Lung (tissue), 10 donors: ENCODE data around the gene ULBP3. TPM values are rescaled to one million over a fixed set of nuclear protein-coding genes. Genes with fewer than 3 reads are reported as not detected.
"Not testable (repeated sequence)": the region's sequence is repeated elsewhere in the genome, so short reads cannot be mapped to it uniquely, and the experiment has no call there.

Experiments
- ATAC-seq: fragments of 200-7000 bp; cut with Tn5 transposase; one replicate; pipeline ENCODE4 v1.9.1; 2020; ENCODE audit warnings: moderate number of reproducible peaks; ENCODE audit not compliant: insufficient read depth, low FRiP score
- DNase-seq, 3 donors: peaks; one replicate each; pipeline ENCODE4 v3.0.0-alpha.2; 2013 to 2017
- H3K27ac ChIP-seq, 2 donors: one replicate each; pipeline ENCODE4 v1.5.1; 2013; ENCODE audit warnings: mild to moderate bottlenecking in 2 of 2, moderate library complexity in 2 of 2, control low read depth in 1 of 2, inconsistent platforms in 1 of 2, low read depth in 1 of 2, low read length in 1 of 2
- H3K27me3 ChIP-seq, 3 donors: one replicate each; pipeline ENCODE4 v1.5.1; 2013; ENCODE audit warnings: low read length in 2 of 3; ENCODE audit not compliant: control insufficient read depth in 3 of 3, insufficient read depth in 3 of 3
- H3K36me3 ChIP-seq, 4 donors: one replicate each; pipeline ENCODE4 v1.5.1; 2013; ENCODE audit warnings: low read length in 4 of 4, mild to moderate bottlenecking in 1 of 4, moderate library complexity in 1 of 4; ENCODE audit not compliant: control insufficient read depth in 4 of 4, insufficient read depth in 4 of 4
- H3K4me1 ChIP-seq, 5 donors: one replicate each; pipeline ENCODE4 v1.5.1; 2013; ENCODE audit warnings: low read length in 5 of 5, mild to moderate bottlenecking in 2 of 5, moderate library complexity in 1 of 5; ENCODE audit not compliant: control insufficient read depth in 5 of 5, insufficient read depth in 5 of 5
- H3K4me3 ChIP-seq: one replicate; pipeline ENCODE4 v1.5.1; 2013; ENCODE audit warnings: mild to moderate bottlenecking, control low read depth, moderate library complexity
- H3K9ac ChIP-seq, 2 donors: one replicate each; pipeline ENCODE4 v1.5.1; 2013; ENCODE audit warnings: low read length in 2 of 2, control low read depth in 1 of 2; ENCODE audit not compliant: insufficient read depth in 1 of 2
- H3K9me3 ChIP-seq, 4 donors: one replicate each; pipeline ENCODE4 v1.5.1; 2013; ENCODE audit warnings: low read length in 3 of 4, mild to moderate bottlenecking in 1 of 4, moderate library complexity in 1 of 4; ENCODE audit not compliant: control insufficient read depth in 4 of 4, insufficient read depth in 3 of 4
- WGBS, 2 donors: extraction: QIAGEN DNeasy Blood & Tissue Kit; methylation state at CpG; one replicate each; pipeline ENCODE4 v1.1.7; 2013; 5-methylcytosine and 5-hydroxymethylcytosine counted together
- polyA plus RNA-seq, 2 donors: library from polyadenylated mRNA; stranded (reverse); fragments of 200-250 nt; gene quantifications; one replicate each; pipeline ENCODE4 v1.2.1, GENCODE V29; 2013
- total RNA-seq, 2 donors: library from RNA; depleted of rRNA in 1 of 2; stranded (reverse); fragments of >200 nt in 1 of 2; gene quantifications; one replicate each; pipeline ENCODE4 v1.2.1, GENCODE V29; 2014 to 2021
- donor health status: Bipolar disorder and iron deficiency.
- donor health status: healthy.
- donor health status: DM: yes; HTN: yes; CAD: no.

Gene ULBP3
- total and polyA plus RNA-seq, 4 donors, result 1.4 to 6.8 (median 3.9) TPM

DNA sequence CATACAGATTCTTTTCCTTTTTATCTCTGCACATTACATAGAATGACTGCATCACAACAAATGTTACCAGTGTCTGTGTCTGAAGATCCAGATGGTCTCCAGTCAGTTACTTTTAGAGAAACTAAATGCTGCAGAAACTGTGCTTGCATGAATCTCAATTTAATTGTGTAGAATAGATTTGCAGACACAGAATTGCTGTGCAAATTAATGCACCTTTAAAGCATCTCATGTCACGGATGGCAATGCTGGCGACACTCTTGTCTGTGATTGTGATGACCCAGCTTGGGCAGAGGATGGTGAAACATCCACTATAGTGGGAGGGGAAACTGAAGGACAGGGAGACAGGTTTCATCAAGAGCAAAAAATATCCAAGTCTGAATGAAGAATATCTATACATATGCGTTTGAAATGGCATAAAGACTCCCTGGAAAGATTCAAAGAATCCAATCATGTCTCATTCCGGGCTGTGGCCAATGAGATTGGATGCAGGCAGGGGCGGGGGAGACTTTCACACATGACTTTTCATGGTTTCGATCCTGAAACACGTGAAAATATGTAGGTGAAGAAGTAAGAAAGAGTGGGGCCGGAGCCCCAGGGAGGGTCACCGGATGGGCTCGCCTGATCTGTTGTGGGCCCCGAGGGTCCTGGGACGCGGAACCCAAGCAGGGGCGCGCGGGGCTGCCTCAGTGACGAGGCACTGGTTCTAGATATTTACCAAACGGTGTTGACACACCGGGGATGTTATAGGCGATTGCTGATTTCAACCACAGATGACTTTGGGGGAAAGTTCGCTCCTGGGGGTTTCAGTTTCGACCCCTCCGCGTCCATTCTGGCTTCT lies 54.9 kb downstream of the ULBP3 start:
- not testable (repeated sequence) for H3K9me3 ChIP-seq, ATAC-seq, H3K4me1 ChIP-seq, H3K9ac ChIP-seq, H3K36me3 ChIP-seq, DNase-seq, H3K27ac ChIP-seq, H3K4me3 ChIP-seq
- 12 to 22% methylated on average over 11 to 12 of the region's 24 CpGs for WGBS, 2 donors
- peaks cover 0 to 75% (median 63%) of the 10 kb centered on the region in 3 donors for H3K27me3 ChIP-seq

DNA sequence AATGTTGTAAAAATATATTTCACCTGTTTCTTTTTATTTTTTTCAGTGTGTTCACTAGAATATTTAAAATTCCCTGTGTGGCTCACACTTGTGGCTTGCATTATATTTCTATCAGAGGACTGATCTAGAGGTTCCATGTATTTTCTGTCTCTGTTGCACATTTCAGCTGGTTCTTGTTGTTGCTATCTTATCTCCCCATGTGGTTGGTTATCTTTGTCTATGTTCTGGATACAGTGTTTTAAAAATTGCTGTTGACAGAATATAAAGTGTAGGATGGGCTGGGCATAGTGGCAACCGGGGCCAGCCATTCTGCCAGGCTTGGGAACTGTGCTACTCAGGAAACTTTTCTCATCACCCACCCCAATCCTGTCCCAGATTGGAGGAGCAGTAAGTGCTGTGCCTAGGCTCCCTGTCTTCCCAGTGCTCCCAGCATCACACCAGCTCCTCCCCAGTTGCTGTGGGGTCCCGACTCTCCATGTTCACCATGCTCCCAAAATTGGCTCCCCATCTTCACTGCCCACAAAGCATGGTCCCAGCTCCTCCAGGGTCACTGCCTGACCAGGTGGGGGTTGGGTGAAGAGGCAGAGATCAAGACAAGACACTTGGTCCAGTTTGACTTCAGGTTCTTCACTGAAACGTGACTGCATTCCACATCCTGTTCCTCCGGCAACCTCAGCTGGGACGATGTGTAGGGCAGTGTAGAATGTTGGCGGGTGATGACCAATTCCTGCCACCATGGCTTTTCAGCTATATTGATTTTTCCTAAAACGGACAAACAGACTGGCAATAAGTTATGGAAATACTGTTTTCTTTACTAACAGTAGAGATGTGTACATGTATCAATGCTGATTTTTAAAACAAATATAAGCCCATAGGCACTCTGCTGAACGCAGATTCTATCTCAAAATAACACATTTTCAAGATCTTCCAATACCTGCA lies 55.8 kb downstream of the ULBP3 start:
- WGBS, 2 donors, result 44 to 48% methylated on average over 8 of the region's 8 CpGs
- not testable (repeated sequence) for H3K4me3 ChIP-seq, ATAC-seq, H3K9ac ChIP-seq, H3K27ac ChIP-seq, DNase-seq, H3K9me3 ChIP-seq, H3K4me1 ChIP-seq, H3K36me3 ChIP-seq
- peaks cover 0 to 74% (median 66%) of the 10 kb centered on the region in 3 donors for H3K27me3 ChIP-seq

Other genes with a start within 250 kb of the ULBP3 start
- gene LRP11, start 204.8 kb downstream of the ULBP3 start, total RNA-seq, result 10 to 100 TPM; 34.3 to 39.5 TPM
- gene LRP11, start 204.8 kb downstream of the ULBP3 start, polyA plus RNA-seq, result 10 to 100 TPM; 15.8 to 18.7 TPM
- under 1 TPM; 0.94 to 0.98 TPM for gene RAET1E, start 171.0 kb downstream of the ULBP3 start, total RNA-seq
- under 1 TPM; 0.56 to 0.93 TPM for gene RAET1E, start 171.0 kb downstream of the ULBP3 start, polyA plus RNA-seq
- 1 to 10 TPM in 1 of 2 donors, under 1 TPM in 1; 0.61 to 1.4 TPM for gene RAET1G, start 146.0 kb downstream of the ULBP3 start, total RNA-seq
- gene RAET1G, start 146.0 kb downstream of the ULBP3 start, polyA plus RNA-seq, result 1 to 10 TPM in 1 of 2 donors, under 1 TPM in 1; 0.32 to 1.8 TPM
- gene ULBP2, start 127.1 kb downstream of the ULBP3 start, total RNA-seq, result 1 to 10 TPM; 2.4 to 2.9 TPM
- gene ULBP2, start 127.1 kb downstream of the ULBP3 start, polyA plus RNA-seq, result 1 to 10 TPM; 1.2 to 6.2 TPM
- 1 to 10 TPM; 1.7 to 6.2 TPM for gene ULBP1, start 105.2 kb downstream of the ULBP3 start, total RNA-seq
- gene ULBP1, start 105.2 kb downstream of the ULBP3 start, polyA plus RNA-seq, result 1 to 10 TPM in 1 of 2 donors, under 1 TPM in 1; 0.59 to 1.9 TPM
- not detected for gene RAET1L, start 43.6 kb downstream of the ULBP3 start, total RNA-seq
- under 1 TPM in 1 of 2 donors, not detected in 1; 0.06 TPM for gene RAET1L, start 43.6 kb downstream of the ULBP3 start, polyA plus RNA-seq
- 10 to 100 TPM; 20.1 to 68.4 TPM for gene PPP1R14C, start 73.9 kb upstream of the ULBP3 start, total RNA-seq
- 10 to 100 TPM in 1 of 2 donors, 1 to 10 TPM in 1; 6.5 to 27.9 TPM for gene PPP1R14C, start 73.9 kb upstream of the ULBP3 start, polyA plus RNA-seq